WERI-Rb-1 (cell line): ENCODE results near the gene SLC24A4.

Source experiments
- DNase-seq: peaks from one replicate; pipeline ENCODE4 v3.0.0-alpha.2; 2020
- H3K27ac ChIP-seq: fragments of 250-450 bp; sonication (Bioruptor Pico); 2 replicates; pipeline ENCODE4 v1.5.1; 2020; ENCODE audit warnings: mild to moderate bottlenecking, moderate library complexity
- H3K27me3 ChIP-seq: fragments of 250-450 bp; sonication (Bioruptor Pico); 2 replicates; pipeline ENCODE4 v1.5.1; 2021; ENCODE audit warnings: mild to moderate bottlenecking, low read depth, moderate library complexity; ENCODE audit not compliant: insufficient read depth, severe bottlenecking
- H3K36me3 ChIP-seq: fragments of 250-450 bp; sonication (Bioruptor Pico); 2 replicates; pipeline ENCODE4 v1.5.1; 2020; ENCODE audit warnings: mild to moderate bottlenecking, moderate library complexity
- H3K4me3 ChIP-seq: 2 replicates; pipeline ENCODE4 v1.5.1; 2011; ENCODE audit warnings: low read depth, mild to moderate bottlenecking, control low read depth, low read length
- H3K9me3 ChIP-seq: fragments of 250-450 bp; sonication (Bioruptor Pico); 2 replicates; pipeline ENCODE4 v1.5.1; 2021; ENCODE audit warnings: mild to moderate bottlenecking, moderate library complexity; ENCODE audit not compliant: severe bottlenecking
- TF ChIP-seq, protein P1 (sequence below): IDR thresholded peaks from 2 replicates; pipeline ENCODE4 v1.5.1; 2011; ENCODE audit warnings: low read depth, mild to moderate bottlenecking, control low read depth, inconsistent platforms, low read length

The SLC24A4 gene

DNA sequence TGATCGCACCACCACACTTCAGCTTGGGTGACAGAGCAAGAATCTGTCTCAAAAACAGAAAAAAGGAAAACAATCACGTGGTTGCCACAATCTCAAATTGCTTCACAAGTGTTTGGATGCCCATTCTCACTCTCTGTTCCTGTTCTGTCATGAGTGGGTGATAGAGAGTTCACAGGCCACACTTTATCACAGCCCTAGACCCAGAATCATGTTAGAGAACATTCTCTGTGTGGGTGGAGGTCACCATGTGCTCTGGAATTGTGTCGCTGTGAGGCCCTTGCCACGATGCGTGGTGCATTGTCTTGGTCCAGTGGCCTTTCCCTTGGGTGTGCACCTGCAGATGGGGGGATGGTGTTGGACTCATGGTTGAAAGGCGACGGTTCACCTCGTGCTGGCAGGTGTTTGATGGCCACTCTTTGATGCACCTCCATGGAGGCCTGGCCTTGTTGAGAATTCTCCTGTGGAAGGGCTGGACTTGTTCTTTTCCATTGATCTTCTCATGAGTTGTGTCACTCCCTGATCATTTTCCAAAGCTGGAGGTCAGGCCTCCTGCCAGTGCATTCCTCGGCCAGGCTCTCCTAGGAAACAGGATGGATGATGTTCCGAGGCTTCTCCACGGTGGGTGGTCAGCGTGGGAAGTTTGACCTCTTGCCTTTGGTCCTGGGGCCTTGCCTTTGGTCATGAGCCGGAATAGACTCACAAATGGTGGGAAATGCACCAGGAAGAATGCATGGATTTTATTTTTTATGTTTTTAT is 91.9 kb downstream of the SLC24A4 start:
- Histone ChIP-seq H3K4me3 (no peak overlapping the region), H3K27ac (no peak overlapping the region), H3K9me3 (no peaks in the 10 kb centered on the region), H3K27me3 (no peaks in the 10 kb centered on the region), H3K36me3 (no peaks in the 10 kb centered on the region)
- TF ChIP-seq, protein P1, sequence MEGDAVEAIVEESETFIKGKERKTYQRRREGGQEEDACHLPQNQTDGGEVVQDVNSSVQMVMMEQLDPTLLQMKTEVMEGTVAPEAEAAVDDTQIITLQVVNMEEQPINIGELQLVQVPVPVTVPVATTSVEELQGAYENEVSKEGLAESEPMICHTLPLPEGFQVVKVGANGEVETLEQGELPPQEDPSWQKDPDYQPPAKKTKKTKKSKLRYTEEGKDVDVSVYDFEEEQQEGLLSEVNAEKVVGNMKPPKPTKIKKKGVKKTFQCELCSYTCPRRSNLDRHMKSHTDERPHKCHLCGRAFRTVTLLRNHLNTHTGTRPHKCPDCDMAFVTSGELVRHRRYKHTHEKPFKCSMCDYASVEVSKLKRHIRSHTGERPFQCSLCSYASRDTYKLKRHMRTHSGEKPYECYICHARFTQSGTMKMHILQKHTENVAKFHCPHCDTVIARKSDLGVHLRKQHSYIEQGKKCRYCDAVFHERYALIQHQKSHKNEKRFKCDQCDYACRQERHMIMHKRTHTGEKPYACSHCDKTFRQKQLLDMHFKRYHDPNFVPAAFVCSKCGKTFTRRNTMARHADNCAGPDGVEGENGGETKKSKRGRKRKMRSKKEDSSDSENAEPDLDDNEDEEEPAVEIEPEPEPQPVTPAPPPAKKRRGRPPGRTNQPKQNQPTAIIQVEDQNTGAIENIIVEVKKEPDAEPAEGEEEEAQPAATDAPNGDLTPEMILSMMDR, result no peak
- no peak for DNase-seq

DNA sequence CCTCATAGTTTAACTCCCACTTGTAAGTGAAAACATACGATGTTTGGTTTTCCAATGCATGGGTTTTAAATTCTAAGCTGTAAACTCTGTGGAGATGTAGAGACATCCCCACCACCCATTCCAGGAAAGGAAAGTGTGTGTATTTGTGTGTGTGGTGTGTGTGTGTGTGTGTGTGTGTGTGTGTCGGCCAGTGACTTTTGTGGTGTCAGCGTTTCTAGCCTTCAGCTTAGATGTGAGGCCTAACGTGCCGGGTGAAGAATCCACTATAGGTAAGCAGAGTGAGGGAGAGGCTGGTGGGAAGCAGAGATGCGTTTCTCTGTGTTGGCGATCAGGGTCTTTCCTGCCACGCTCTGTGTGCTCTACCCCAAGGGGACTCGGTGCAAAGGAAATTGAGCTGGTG is 93.0 kb downstream of the SLC24A4 start:
- Histone ChIP-seq H3K9me3 (no peaks in the 10 kb centered on the region), H3K27me3 (no peaks in the 10 kb centered on the region), H3K36me3 (no peaks in the 10 kb centered on the region), H3K4me3 (no peak overlapping the region), H3K27ac (no peak overlapping the region)
- DNase-seq, result no peak
- TF ChIP-seq, protein P1, result no peak

DNA sequence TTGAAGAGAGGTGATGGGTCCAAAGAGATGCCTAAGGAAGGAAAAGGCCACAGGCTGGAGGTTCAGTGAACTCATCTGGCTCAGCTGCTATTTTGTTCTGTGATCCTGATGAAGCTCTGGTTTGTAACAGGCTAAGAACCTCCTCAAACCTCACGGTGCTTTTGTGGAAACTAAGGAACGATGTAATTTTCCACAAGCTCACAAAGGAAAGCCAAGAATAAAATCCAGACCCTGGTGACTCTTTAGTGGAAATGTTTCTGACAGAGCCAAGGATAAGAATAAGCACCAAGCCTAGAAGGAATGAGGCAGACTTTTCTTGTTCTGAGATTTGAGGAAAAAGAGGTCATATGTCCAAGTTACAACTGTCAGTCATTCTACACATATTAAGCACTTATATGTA is 93.6 kb downstream of the SLC24A4 start:
- TF ChIP-seq, protein P1, result no peak
- H3K27me3 ChIP-seq, result no peaks in the 10 kb centered on the region
- no peak overlapping the region for H3K4me3 ChIP-seq
- no peaks in the 10 kb centered on the region for H3K9me3 ChIP-seq
- DNase-seq, result no peak
- no peaks in the 10 kb centered on the region for H3K36me3 ChIP-seq
- H3K27ac ChIP-seq, result no peak overlapping the region

DNA sequence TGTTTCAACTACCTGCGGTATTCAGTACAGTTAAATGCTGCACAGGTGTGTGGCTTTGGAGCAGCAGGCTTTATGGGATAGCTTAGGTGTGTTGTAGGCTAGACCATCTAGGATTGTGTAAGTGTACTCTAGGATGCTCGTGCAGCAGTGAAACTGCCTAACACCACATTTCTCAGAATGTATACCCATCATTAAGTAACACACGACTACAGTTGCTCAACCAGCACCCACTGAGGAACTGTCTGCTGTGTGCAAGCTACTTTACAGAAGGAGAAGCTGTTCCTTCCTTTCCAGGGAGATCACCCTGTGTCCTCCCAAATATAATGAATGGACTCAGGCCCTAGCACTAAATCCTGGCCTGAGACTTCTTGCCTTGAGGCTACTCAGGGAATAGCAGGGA is 94.8 kb downstream of the SLC24A4 start:
- H3K4me3 ChIP-seq, result no peak overlapping the region
- no peaks in the 10 kb centered on the region for H3K27me3 ChIP-seq
- DNase-seq, result no peak
- TF ChIP-seq, protein P1, result no peak
- no peaks in the 10 kb centered on the region for H3K36me3 ChIP-seq
- no peak overlapping the region for H3K27ac ChIP-seq
- no peaks in the 10 kb centered on the region for H3K9me3 ChIP-seq

DNA sequence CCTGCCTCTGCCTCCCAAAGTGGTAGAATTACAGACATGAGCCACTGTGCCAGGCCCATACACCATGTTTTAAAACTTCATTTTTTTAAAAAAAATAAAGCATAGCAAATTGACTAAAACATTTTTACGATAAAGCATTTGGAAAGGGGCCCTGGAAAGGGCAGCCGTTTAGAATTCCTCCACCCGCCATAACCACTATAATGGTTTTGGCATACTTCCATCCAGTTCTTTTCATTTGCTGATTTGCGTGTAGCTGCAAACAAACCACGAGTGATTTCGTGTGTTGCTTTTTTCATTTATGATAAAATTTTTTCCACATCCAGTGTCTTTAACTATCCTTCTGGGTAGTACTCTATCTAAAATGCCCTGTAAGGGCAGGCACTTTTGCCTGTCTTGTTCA is 98.8 kb downstream of the SLC24A4 start:
- Histone ChIP-seq H3K9me3 (no peaks in the 10 kb centered on the region), H3K27me3 (no peaks in the 10 kb centered on the region), H3K4me3 (no peak overlapping the region), H3K27ac (no peak overlapping the region), H3K36me3 (no peaks in the 10 kb centered on the region)
- TF ChIP-seq, protein P1, result no peak
- DNase-seq, result no peak

DNA sequence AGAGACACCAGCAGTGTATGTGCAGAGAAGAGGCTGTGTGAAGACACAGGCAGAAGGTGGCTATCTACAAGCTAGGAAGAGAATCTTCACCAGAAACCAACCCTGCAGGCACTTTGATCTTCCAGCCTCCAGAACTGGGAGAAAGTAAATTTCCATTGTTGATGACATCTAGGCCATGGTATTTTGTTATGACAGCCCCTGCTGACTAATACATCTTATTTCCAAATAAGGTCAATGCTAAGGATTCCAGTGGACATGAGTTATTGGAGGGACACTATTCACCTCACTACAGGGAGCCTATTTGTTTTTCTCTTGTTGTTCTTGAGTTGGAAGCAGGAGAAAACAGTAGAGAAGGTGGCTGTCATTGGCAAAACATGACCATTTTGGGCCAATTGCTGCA is 102.1 kb downstream of the SLC24A4 start:
- Histone ChIP-seq H3K36me3 (no peaks in the 10 kb centered on the region), H3K27me3 (no peaks in the 10 kb centered on the region), H3K27ac (no peak overlapping the region), H3K4me3 (no peak overlapping the region), H3K9me3 (peaks cover 10% of the 10 kb centered on the region)
- DNase-seq, result no peak
- TF ChIP-seq, protein P1, result no peak
